Fibroblast of skin of back (primary cell): ENCODE data around the gene HS3ST4.

Source experiments
- DNase-seq: peaks from one replicate; pipeline ENCODE4 v3.0.0-alpha.2; 2013

HS3ST4 gene

GRCh38 chr16:26120729-26121128 is 429.0 kb downstream of the HS3ST4 start:
- no peak for DNase-seq

GRCh38 chr16:26128296-26128695 is 436.5 kb downstream of the HS3ST4 start:
- no peak for DNase-seq

- DNase-seq = no peak
Measured at GRCh38 chr16:26129997-26130396, 438.2 kb downstream of the HS3ST4 start.

GRCh38 chr16:26133416-26134093 is 441.8 kb downstream of the HS3ST4 start:
- DNase-seq = no peak

GRCh38 chr16:26134588-26134987 is 442.8 kb downstream of the HS3ST4 start:
- DNase-seq = no peak

GRCh38 chr16:26137956-26138355 is 446.2 kb downstream of the HS3ST4 start:
- no peak for DNase-seq

- DNase-seq = no peak
Measured at GRCh38 chr16:26139091-26139490, 447.3 kb downstream of the HS3ST4 start.

- no peak for DNase-seq
Measured at GRCh38 chr16:26139884-26140283, 448.1 kb downstream of the HS3ST4 start.

- no peak for DNase-seq
Measured at GRCh38 chr16:26149364-26150190, 457.8 kb downstream of the HS3ST4 start.

GRCh38 chr16:26155221-26155620 is 463.5 kb downstream of the HS3ST4 start:
- DNase-seq = no peak

GRCh38 chr16:26157319-26157718 is 465.6 kb downstream of the HS3ST4 start:
- DNase-seq = no peak

- DNase-seq = no peak
Measured at GRCh38 chr16:26158142-26158759, 466.5 kb downstream of the HS3ST4 start.

GRCh38 chr16:26161461-26162180 is 469.9 kb downstream of the HS3ST4 start:
- DNase-seq = no peak

GRCh38 chr16:26169473-26169872 is 477.7 kb downstream of the HS3ST4 start:
- DNase-seq = no peak

GRCh38 chr16:26175944-26176343 is 484.2 kb downstream of the HS3ST4 start:
- no peak for DNase-seq

- no peak for DNase-seq
Measured at GRCh38 chr16:26177438-26177837, 485.7 kb downstream of the HS3ST4 start.

GRCh38 chr16:26178298-26178697 is 486.5 kb downstream of the HS3ST4 start:
- no peak for DNase-seq

- DNase-seq = no peak
Measured at GRCh38 chr16:26186091-26186615, 494.4 kb downstream of the HS3ST4 start.
